GM19467 (cell line): ENCODE data around the gene MARCHF3.
"Not testable (repeated sequence)": the region's sequence is repeated elsewhere in the genome, so short reads cannot be mapped to it uniquely, and the experiment has no call there.

Source experiments
- ATAC-seq: cut with Tn5 transposase; IDR thresholded peaks from one replicate; pipeline ENCODE4 v1.9.1; 2021; ENCODE audit warnings: mild to moderate bottlenecking, moderate library complexity; ENCODE audit not compliant: unreplicated experiment

The MARCHF3 gene

DNA sequence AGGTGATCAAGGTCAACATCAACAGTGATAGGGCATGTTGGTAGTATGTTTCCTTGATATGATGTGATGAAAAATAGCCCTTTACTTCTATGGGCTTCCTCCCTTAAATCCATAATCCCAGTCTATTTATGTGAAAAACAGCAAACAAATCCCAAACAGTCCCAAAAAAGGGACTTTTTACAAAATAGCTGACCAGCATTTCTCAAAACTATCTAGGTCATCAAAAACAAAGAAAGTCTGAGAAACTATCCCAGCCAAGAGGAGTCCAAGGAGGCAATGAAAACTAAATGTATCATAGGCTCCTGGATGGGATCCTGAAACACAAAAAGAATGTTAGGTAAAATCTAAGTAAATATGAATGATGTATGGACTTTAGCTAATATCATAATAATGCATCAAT, 71.2 kb downstream of the MARCHF3 start:
- no peak for ATAC-seq

GRCh38 chr5:126956991-126957390, 73.4 kb downstream of the MARCHF3 start:
- ATAC-seq, result no peak

GRCh38 chr5:126954981-126955380, 75.4 kb downstream of the MARCHF3 start:
- ATAC-seq, result no peak

DNA sequence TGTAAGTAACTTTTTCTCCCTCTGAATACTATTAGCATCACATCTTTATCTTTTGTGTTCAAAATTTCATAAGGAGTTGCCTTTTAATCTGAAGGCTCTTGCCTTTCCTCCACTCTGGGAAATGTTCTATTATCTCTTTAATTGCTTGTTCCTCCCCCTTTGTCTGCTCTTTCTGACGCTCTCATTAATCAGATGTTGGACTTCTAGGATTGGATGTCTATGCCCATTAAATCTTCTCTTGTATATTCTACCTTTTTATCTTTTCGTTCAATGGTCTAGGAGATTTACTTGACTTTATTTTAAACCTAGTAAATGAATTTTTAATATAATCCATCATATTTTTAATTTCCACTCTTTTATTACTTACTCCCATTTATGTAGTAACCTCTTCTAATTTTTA, 76.7 kb downstream of the MARCHF3 start:
- no peak for ATAC-seq

DNA sequence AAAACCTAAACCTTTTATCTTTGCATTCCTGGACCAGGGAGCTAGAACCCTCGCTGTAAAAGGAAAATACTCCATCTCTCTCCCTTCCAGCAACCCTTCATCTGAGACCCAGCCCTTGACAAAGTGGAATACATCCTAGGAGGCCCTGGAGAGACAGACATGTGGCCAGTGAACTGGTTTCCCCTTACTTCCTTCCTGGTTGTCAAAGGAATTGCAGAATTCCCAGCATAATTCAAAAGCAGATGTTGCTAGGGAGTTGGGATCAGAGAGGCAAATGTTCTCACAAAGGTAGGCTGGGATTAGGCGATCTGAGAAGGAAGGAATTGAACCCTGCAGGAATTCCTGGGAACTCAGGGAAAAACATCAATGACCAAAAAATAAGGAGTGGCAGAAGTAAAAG, 80.9 kb downstream of the MARCHF3 start:
- ATAC-seq, result no peak

- no peak for ATAC-seq
Measured at GRCh38 chr5:126948453-126948852, 81.9 kb downstream of the MARCHF3 start.

- ATAC-seq, result no peak
Measured at GRCh38 chr5:126948011-126948355, 82.4 kb downstream of the MARCHF3 start.

DNA sequence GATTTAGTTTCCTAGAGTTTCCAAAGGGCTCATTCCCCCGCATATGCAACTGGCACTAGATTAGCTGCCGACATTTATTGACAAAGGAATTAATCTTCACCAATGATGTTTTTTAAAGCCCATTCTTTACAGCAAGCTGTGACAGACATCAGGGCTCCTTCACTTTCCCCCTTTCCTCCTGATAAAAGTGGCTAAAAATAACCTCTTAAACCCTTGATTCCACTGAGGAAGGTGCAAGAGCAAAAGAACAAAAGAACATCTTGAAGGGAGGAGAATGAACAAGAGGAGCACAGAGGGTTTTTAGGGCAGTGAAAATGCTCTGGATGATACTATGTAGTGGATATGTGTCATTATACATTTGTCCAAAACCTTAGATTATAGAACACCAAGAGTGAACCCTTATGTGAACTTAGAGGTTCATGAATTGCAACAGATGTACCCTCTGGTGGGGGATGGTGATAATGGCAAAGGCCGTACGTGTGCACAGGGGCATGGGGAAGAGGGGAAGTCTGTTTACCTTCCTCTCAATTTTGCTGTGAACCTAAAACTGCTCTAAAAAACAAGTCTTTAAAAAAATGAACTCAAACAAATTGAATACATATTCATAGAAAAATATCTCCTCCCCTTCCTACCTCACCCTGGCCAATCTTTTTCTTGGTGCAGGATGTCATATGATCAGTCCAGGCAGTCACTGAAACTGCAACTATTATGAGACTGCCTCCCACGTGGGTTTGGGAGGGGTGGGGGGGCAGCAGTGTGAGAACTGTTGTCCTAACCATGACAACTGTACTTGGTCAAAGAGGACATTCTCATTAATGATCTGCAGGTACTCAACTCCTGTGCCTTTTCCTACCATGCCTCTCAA, 83.0 kb downstream of the MARCHF3 start:
- peak; percentile 83 for ATAC-seq

- ATAC-seq, result not testable (repeated sequence)
Measured at GRCh38 chr5:126942908-126943307, 87.5 kb downstream of the MARCHF3 start.

DNA sequence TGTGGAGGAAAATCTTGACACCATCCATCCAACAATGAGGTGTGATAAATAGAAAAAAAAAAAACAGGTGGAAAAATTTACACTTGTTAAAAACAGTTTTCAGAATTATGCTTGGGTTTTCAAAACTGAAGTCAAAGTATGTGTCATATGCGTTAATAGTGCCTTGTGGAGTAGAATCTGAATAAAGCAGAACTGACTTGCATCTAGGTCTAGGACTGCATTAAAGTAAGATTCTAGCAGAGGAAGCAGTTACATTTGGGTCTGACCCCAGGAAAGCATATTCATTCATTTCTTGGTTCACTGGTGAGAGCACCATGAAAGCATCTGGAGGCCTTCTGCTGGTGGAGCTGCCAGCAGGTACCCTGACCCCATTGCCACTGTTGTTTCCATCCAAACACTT, 89.0 kb downstream of the MARCHF3 start:
- ATAC-seq, result no peak

DNA sequence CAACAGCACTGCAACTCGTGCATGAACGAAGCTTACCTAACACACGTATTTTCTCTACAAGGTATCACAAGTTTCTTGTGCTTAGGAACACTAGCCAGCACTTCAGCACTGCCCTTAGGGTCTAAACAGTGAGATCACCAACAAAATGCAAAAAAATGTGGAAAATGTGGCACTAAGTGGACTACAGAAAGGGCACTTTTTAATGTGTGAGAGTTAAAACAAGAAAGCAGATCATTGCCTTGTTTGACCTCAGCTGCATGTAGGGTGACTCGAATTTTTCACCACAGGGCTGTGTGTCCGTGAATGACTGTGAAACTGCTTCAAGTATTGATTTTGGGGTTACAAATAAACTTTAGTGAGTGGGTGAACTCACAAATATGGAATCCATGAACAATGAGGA, 90.5 kb downstream of the MARCHF3 start:
- ATAC-seq, result no peak

DNA sequence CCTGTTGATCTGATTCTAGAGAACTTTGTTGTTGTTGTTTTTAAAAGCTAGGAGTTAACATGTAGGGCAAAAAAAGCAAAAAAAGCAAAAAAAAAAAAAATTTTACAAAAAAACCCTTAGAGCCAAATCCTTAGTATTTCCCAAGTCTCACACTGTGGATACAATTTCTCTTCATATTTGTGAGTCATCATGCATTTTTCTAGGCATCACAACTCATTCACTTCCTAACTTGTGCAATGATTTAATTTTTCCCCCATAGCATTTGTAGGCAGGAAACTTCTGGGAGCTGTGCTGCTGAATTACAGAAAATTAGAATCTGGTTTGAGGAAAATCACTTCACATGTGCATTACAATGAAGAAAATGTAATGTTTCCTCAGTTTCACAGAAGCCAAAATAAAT, 91.9 kb downstream of the MARCHF3 start:
- no peak for ATAC-seq

- no peak for ATAC-seq
Measured at GRCh38 chr5:126937771-126938170, 92.6 kb downstream of the MARCHF3 start.

GRCh38 chr5:126936775-126937418, 93.5 kb downstream of the MARCHF3 start:
- no peak for ATAC-seq

- ATAC-seq, result no peak
Measured at GRCh38 chr5:126931963-126932660, 98.2 kb downstream of the MARCHF3 start.

DNA sequence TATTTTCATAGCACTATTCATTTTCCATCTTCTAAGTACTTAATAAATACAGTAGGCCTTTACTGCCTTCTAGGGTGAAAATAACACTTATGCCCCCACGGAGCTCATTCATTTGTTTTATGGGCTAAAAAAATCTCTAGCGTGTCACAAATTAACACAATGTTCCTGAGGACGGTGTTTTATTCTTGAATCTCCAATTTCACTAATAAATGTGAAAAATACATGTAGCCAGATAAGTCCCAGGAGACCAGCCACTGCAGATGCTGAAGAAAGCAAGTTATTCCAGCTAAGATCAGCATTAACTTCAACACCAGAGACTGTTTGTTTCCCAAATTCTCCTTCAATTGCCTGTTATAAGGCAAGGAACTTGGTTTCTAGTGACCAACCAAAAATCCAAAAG, 102.3 kb downstream of the MARCHF3 start:
- no peak for ATAC-seq

DNA sequence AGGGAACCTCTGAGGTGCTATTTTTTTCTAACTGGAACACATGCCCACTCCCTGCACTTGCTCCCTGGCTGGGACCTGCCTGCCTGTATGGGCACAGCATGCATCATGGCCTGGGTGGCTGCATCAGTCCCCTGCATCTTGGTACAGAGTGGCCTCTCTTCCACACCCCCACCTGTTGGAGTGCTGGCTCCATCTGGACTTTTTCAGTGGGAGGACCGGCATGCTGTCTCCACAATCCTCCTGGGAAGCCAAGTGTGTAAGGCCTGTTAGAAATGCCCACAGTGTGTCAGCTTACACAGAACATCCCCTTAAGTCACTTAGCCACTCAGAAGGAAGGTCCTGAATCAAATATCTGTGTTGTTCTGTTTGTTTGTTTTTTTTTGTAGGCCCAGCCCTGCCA, 102.9 kb downstream of the MARCHF3 start:
- ATAC-seq, result no peak

GRCh38 chr5:126926187-126926586, 104.2 kb downstream of the MARCHF3 start:
- ATAC-seq, result no peak

DNA sequence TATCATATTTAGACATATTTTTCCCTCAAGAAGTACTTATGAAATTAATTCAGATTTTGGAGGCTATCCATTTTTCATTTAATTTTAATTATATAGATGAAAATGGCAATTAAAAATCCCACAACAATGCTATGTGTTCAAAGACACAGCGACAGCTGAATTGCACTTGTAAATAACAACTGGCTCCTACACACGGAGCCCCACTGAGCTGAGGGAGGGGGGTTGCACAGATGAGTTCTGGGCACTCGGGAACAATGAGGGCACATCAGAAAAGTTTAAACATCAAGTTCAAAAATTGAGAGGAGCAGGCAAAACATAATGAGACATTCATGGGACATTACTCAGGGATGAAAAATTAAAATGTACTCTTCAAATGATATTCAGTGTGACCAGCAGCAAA, 104.9 kb downstream of the MARCHF3 start:
- no peak for ATAC-seq

GRCh38 chr5:126924331-126925033, 105.9 kb downstream of the MARCHF3 start:
- ATAC-seq, result no peak
